DND-41 (cell line): ENCODE results near the gene PDE6A.

Source experiments
- CTCF ChIP-seq: IDR thresholded peaks from 2 replicates; pipeline ENCODE4 v1.5.1; 2012; ENCODE audit warnings: borderline replicate concordance, low read length, moderate library complexity, mild to moderate bottlenecking; ENCODE audit not compliant: poor library complexity, severe bottlenecking; ENCODE audit errors: extremely low read depth
- EZH2 ChIP-seq: IDR thresholded peaks from 3 replicates; pipeline ENCODE4 v1.6.1; 2012; ENCODE audit warnings: borderline replicate concordance, low read depth, mild to moderate bottlenecking, moderate library complexity, low read length, inconsistent platforms; ENCODE audit not compliant: severe bottlenecking

- TF ChIP-seq CTCF (no peak), EZH2 (no peak)
These were observed 2.8 kb downstream of the PDE6A start for GRCh38 chr5:149941795-149942194.
